ENCODE data around the gene ST8SIA2.

- TF ChIP-seq, protein P1, sequence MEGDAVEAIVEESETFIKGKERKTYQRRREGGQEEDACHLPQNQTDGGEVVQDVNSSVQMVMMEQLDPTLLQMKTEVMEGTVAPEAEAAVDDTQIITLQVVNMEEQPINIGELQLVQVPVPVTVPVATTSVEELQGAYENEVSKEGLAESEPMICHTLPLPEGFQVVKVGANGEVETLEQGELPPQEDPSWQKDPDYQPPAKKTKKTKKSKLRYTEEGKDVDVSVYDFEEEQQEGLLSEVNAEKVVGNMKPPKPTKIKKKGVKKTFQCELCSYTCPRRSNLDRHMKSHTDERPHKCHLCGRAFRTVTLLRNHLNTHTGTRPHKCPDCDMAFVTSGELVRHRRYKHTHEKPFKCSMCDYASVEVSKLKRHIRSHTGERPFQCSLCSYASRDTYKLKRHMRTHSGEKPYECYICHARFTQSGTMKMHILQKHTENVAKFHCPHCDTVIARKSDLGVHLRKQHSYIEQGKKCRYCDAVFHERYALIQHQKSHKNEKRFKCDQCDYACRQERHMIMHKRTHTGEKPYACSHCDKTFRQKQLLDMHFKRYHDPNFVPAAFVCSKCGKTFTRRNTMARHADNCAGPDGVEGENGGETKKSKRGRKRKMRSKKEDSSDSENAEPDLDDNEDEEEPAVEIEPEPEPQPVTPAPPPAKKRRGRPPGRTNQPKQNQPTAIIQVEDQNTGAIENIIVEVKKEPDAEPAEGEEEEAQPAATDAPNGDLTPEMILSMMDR (IDR thresholded peaks at IDR 0.05), result no peak
- TF ChIP-seq POLR2A (IDR thresholded peaks at IDR 0.05), result no peak
Measured at GRCh38 chr15:92443381-92443780, 49.7 kb downstream of the ST8SIA2 start.
